Astrocyte (in vitro differentiated cells and primary cell): Measurements from ENCODE around the gene SPRR2G. TPM values are rescaled to one million over a fixed set of nuclear protein-coding genes. Genes with fewer than 3 reads are reported as not detected.

ENCODE experiments used
- DNase-seq: peaks from one replicate; pipeline ENCODE4 v3.0.0-alpha.2; 2010; ENCODE audit warnings: low read depth
- FAIRE-seq: peaks from 2 replicates; lab custom pipeline; 2011; peaks lifted over from hg19 to GRCh38; lab: Jason Lieb, UNC
- H2AFZ ChIP-seq: 2 replicates; pipeline ENCODE4 v1.6.0; 2012; ENCODE audit warnings: low read depth, low read length, inconsistent platforms
- H3K27ac ChIP-seq: 2 replicates; pipeline ENCODE4 v1.5.1; 2011; ENCODE audit warnings: low read depth, low read length, inconsistent platforms
- H3K27me3 ChIP-seq: 2 replicates; pipeline ENCODE4 v1.6.0; 2011; ENCODE audit warnings: low read length, inconsistent platforms; ENCODE audit not compliant: insufficient read depth
- H3K36me3 ChIP-seq: 2 replicates; pipeline ENCODE4 v1.5.1; 2011; ENCODE audit warnings: low read length, inconsistent platforms; ENCODE audit not compliant: insufficient read depth
- H3K4me1 ChIP-seq: 2 replicates; pipeline ENCODE4 v1.5.1; 2011; ENCODE audit warnings: low read length, inconsistent platforms; ENCODE audit not compliant: insufficient read depth
- H3K4me2 ChIP-seq: 2 replicates; pipeline ENCODE4 v1.6.0; 2012; ENCODE audit warnings: low read length, inconsistent platforms
- H3K4me3 ChIP-seq: 2 replicates; pipeline ENCODE4 v1.5.1; 2011; ENCODE audit warnings: low read depth, mild to moderate bottlenecking, low read length, inconsistent platforms; ENCODE audit not compliant: insufficient read depth
- H3K79me2 ChIP-seq: 2 replicates; pipeline ENCODE4 v1.6.0; 2012; ENCODE audit warnings: mild to moderate bottlenecking, low read length, inconsistent platforms; ENCODE audit not compliant: insufficient read depth
- H3K9ac ChIP-seq: 2 replicates; pipeline ENCODE4 v1.6.0; 2012; ENCODE audit warnings: mild to moderate bottlenecking, low read length, inconsistent platforms
- H3K9me3 ChIP-seq: 2 replicates; pipeline ENCODE4 v1.5.1; 2012; ENCODE audit warnings: low read depth, mild to moderate bottlenecking, low read length, inconsistent platforms; ENCODE audit not compliant: insufficient read depth
- H4K20me1 ChIP-seq: 2 replicates; pipeline ENCODE4 v1.6.0; 2012; ENCODE audit warnings: low read length, inconsistent platforms; ENCODE audit not compliant: insufficient read depth
- H3K27ac Mint-ChIP-seq: one replicate; pipeline ENCODE4 v1.8.0; 2021; ENCODE audit warnings: mild to moderate bottlenecking, mixed read lengths; ENCODE audit not compliant: unreplicated experiment
- H3K27me3 Mint-ChIP-seq: one replicate; pipeline ENCODE4 v1.8.0; 2021; ENCODE audit warnings: low read depth, mixed read lengths; ENCODE audit not compliant: unreplicated experiment
- H3K36me3 Mint-ChIP-seq: one replicate; pipeline ENCODE4 v1.8.0; 2021; ENCODE audit warnings: low read depth, mixed read lengths; ENCODE audit not compliant: unreplicated experiment
- H3K4me1 Mint-ChIP-seq: one replicate; pipeline ENCODE4 v1.8.0; 2021; ENCODE audit warnings: low read depth, mixed read lengths; ENCODE audit not compliant: unreplicated experiment
- H3K4me3 Mint-ChIP-seq: one replicate; pipeline ENCODE4 v1.8.0; 2021; ENCODE audit warnings: mild to moderate bottlenecking, moderate library complexity, mixed read lengths; ENCODE audit not compliant: unreplicated experiment
- H3K9me3 Mint-ChIP-seq: one replicate; pipeline ENCODE4 v1.8.0; 2021; ENCODE audit warnings: mild to moderate bottlenecking, mixed read lengths; ENCODE audit not compliant: unreplicated experiment
- CTCF ChIP-seq: IDR thresholded peaks from 2 replicates; pipeline ENCODE4 v1.5.1; 2011; ENCODE audit warnings: low read depth, mild to moderate bottlenecking, inconsistent platforms, low read length, moderate library complexity; ENCODE audit not compliant: insufficient read depth
- EZH2 ChIP-seq: IDR thresholded peaks from 2 replicates; pipeline ENCODE4 v1.6.1; 2012; ENCODE audit warnings: mild to moderate bottlenecking, low read length, inconsistent platforms; ENCODE audit not compliant: insufficient read depth
- total RNA-seq: library from RNA; stranded (reverse); gene quantifications from 2 replicates; pipeline ENCODE4 v1.2.1, GENCODE V29; 2021

Gene SPRR2G
- total RNA-seq, 1 donor from 2014 or later, result not detected

DNA sequence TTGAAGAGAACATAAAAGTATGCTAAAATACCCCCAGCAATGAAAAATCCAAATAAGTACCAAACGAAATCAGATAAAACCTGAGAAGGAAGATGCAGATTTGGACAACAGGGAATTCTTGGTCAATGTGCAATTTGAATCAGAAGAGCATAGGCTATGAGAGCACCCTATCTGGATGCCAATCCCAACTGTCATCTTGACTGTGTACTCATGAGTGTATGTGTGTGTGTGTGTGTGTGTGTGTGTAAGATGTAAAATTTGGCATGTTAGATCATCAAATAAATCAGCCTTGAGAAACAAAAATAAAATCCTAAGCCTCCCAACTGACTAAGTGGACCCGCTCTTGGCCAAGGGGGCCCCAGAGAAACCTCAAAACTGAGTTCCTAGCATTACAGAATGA lies 18.0 kb upstream of the SPRR2G start:
- Histone ChIP-seq H2AFZ (no peak overlapping the region), H3K4me1 (no peaks in the 10 kb centered on the region), H3K27me3 (no peaks in the 10 kb centered on the region), H3K4me3 (no peak overlapping the region), H3K27ac (no peak overlapping the region), H3K36me3 (no peaks in the 10 kb centered on the region), H3K79me2 (no peaks in the 10 kb centered on the region), H3K4me2 (no peak overlapping the region), H3K9ac (no peak overlapping the region), H4K20me1 (no peaks in the 10 kb centered on the region), H3K9me3 (no peaks in the 10 kb centered on the region)
- FAIRE-seq, result no peak
- H3K9me3 Mint-ChIP-seq, result no peaks in the 10 kb centered on the region
- no peak overlapping the region for H3K4me3 Mint-ChIP-seq
- H3K27me3 Mint-ChIP-seq, result peaks cover 16% of the 10 kb centered on the region
- no peak for TF ChIP-seq CTCF
- no peak for TF ChIP-seq EZH2
- no peaks in the 10 kb centered on the region for H3K4me1 Mint-ChIP-seq
- H3K27ac Mint-ChIP-seq, result no peak overlapping the region
- no peaks in the 10 kb centered on the region for H3K36me3 Mint-ChIP-seq
- no peak for DNase-seq

DNA sequence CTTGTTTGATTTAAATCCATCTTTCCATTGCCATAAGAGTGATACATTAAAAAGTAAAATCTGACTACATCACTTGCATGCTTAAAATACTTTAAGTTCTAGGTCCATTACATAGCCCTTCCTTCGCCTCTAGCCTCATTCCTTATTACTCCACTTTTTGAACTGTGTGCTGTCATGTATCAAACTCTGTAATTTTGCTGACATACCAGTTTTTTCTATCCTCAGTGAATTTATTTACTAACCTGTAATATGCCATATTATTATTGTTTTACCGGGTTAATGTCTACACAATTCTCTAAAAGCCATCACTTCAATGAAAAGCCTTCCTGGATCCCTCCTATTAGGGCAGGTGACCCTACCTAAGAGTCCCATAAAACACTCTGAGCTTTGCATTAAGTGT lies 4.9 kb upstream of the SPRR2G start:
- no peak for FAIRE-seq
- no peak for DNase-seq
- H2AFZ ChIP-seq, result no peak overlapping the region
- H3K36me3 Mint-ChIP-seq, result no peaks in the 10 kb centered on the region
- no peak overlapping the region for H3K4me3 ChIP-seq
- H3K27ac ChIP-seq, result no peak overlapping the region
- H3K36me3 ChIP-seq, result no peaks in the 10 kb centered on the region
- TF ChIP-seq CTCF (no peak), EZH2 (no peak)
- no peaks in the 10 kb centered on the region for H3K4me1 ChIP-seq
- no peak overlapping the region for H3K9ac ChIP-seq
- no peaks in the 10 kb centered on the region for H3K4me1 Mint-ChIP-seq
- no peak overlapping the region for H3K4me2 ChIP-seq
- H3K27me3 Mint-ChIP-seq, result peaks cover 3% of the 10 kb centered on the region
- H3K79me2 ChIP-seq, result no peaks in the 10 kb centered on the region
- H3K9me3 Mint-ChIP-seq, result peaks cover 5% of the 10 kb centered on the region
- H3K27ac Mint-ChIP-seq, result no peak overlapping the region
- H3K27me3 ChIP-seq, result no peaks in the 10 kb centered on the region
- no peak overlapping the region for H3K4me3 Mint-ChIP-seq
- no peaks in the 10 kb centered on the region for H4K20me1 ChIP-seq
- peaks cover 4% of the 10 kb centered on the region for H3K9me3 ChIP-seq

DNA sequence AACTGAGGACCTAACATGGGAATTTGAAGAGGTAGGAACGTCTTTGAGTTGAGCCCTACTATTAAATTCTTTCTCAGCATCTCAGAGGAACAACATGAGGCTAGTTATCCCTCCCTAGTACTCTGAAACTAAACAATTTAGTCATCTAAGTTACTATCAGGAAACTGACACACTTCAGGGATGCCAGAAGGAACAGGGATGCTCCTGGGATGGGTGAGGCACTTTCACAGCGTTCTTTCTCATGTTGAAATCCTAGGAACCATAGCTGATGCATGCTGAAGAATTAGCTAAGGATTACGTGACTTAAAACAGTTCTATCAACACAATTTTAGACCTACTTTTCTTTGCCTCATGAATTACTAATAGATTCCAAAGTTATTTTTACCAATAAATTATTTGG lies 1.8 kb upstream of the SPRR2G start:
- H3K4me3 Mint-ChIP-seq, result no peak overlapping the region
- no peaks in the 10 kb centered on the region for H3K36me3 Mint-ChIP-seq
- H3K9me3 Mint-ChIP-seq, result no peaks in the 10 kb centered on the region
- no peak overlapping the region for H3K4me2 ChIP-seq
- no peak overlapping the region for H3K27ac Mint-ChIP-seq
- FAIRE-seq (no peak), DNase-seq (no peak)
- no peaks in the 10 kb centered on the region for H4K20me1 ChIP-seq
- peaks cover 7% of the 10 kb centered on the region for H3K27me3 Mint-ChIP-seq
- H3K27ac ChIP-seq, result no peak overlapping the region
- H3K36me3 ChIP-seq, result no peaks in the 10 kb centered on the region
- no peak overlapping the region for H3K9ac ChIP-seq
- TF ChIP-seq CTCF (no peak), EZH2 (no peak)
- H3K27me3 ChIP-seq, result no peaks in the 10 kb centered on the region
- no peak overlapping the region for H2AFZ ChIP-seq
- no peaks in the 10 kb centered on the region for H3K9me3 ChIP-seq
- no peaks in the 10 kb centered on the region for H3K4me1 ChIP-seq
- H3K4me3 ChIP-seq, result no peak overlapping the region
- no peaks in the 10 kb centered on the region for H3K79me2 ChIP-seq
- H3K4me1 Mint-ChIP-seq, result no peaks in the 10 kb centered on the region
